NCI-H748 (cell line): ENCODE results near the gene RANGAP1.

Source experiments
- DNase-seq: peaks from one replicate; lab custom pipeline; 2025; ENCODE audit not compliant: unreplicated experiment; lab: John Stamatoyannopoulos, UW

RANGAP1 gene

DNA sequence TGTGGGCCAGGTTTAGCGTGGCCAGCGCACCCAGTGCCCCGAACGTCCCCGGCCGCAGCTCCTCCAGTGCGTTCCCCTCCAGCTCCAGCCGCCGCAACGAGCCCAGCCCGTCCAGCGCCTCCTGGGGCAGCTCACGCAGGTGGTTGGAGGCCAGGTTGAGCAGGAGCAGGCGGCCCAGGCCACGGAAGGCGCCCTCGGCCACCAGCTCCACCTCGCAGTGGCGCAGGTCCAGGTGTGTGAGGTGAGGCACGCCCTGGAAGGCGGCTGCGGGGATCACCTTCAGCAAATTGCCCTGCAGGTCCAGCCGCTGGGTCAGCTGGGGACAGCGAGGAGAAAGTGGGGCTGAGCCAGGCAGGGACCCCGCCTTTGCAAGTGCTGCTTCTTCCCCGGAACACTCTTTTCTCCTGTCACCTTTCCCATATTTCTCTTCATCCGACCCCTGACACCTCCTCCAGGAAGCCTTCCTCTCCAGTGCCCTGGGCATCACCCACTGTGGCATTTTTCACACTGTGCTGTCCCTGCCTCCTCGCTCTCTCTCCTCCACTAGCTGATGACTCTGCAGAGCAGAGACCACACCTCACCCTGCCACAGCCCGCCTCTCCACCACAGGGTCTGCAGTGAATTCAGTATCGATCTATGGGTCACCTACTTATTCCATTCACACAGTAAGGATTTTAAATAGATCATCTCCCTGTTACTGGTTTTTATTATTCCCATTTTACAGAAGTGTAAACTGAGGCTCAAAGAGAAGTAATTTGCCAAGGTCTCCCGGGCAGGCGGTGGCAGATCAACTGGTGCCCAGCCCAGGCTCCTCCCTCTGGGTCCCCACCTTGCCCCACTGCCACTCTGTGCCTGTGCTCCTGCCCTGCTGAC lies 47.2 kb downstream of the RANGAP1 start:
- no peak for DNase-seq

DNA sequence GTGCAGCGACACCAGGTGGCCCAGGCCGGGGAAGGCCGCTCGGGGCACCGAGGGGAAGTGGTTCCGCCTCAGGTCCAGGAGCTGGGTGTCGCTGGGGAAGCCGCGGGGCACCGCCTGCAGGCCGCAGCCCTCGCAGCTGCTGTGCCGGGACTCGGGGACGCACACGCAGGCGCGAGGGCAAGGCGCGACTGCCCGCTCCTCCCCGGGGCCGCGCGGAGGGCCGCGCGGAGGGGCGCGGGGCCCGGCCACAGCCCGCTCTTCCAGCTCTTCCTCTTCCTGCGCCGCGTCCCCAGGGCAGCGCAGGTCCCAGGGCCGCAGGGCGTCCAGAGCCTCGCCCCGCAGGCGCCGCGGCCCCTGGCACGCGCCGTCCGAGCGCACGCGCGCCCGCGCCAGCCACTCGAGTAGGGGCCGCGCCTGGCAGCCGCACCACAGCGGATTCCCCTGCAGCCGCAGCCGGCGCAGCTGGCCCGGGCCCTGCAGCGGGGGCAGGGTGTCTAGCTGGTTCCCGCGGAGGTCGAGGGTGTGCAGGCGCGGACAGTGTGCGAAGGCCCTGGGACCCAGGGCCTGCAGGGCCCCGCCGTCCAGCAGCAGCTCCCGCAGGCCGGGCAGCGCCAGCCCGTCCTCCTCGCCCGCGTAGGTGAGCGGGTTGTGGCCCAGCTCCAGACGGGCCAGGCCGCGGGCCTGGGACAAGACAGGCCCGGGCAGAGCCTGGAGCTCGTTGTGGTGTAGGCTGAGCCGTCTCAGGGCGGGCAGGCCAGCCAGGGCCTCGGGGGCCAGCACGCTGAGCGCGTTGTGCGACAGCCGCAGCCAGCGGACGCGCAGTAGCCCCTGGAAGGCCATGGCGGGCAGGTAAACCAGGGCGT lies 48.0 kb downstream of the RANGAP1 start:
- peak; percentile 71 for DNase-seq

DNA sequence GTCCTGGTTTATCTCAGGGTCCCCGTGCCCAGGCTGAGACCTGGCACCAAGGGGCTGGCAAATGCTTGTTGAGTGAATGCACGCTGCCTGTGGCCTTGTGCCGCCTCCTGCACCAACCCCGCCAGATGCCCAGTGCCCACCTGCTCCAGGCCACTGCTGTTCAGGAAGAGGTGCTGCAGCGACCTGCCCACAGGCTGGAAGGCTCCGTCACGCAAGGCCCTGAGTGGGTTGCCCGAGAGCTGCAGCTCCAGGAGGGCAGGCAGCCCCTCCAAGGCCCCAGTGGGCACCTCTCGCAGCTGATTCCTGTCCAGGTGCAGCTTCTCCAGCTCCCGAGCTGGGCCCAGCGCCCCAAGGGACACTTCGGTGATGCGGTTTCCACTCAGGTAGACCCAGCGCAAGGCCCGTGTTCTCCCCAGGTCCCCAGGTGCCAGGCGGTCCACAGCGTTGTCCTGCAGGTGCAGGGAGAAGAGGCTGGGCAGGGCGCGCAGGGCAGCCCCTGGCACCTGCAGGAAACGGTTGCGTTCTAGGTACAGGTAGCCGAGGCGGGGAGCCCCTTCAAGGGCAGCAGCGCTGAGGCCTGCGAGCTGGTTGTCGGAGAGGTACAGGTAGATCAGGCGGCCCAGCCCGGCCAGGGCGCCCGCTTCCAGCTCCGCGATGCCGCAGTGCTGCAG lies 48.8 kb downstream of the RANGAP1 start:
- no peak for DNase-seq

- no peak for DNase-seq
Measured at GRCh38 chr22:41234815-41235695, 50.9 kb downstream of the RANGAP1 start.

DNA sequence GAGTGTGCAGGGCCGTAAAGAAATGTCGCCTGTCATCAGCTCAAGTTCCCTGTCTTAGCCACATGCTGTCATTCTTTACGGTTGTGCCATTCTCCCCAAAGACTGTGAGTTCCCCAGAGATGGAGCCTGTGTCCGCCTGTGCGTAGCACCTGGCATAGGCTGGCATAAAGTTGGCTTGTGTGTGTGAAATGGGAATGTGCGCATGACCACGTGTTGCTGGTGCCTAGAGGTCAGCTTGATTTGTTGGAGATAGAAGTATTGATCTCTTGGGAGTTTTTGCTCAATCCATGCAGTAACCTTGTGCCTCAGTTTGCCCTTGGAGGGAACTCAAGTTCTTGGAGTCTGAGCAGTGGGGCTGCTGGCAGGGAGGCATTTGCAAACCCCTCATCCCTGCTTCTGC lies 54.6 kb downstream of the RANGAP1 start:
- no peak for DNase-seq

- DNase-seq, result no peak
Measured at GRCh38 chr22:41230401-41230785, 55.6 kb downstream of the RANGAP1 start.

- no peak for DNase-seq
Measured at GRCh38 chr22:41229730-41230400, 56.1 kb downstream of the RANGAP1 start.

- DNase-seq, result no peak
Measured at GRCh38 chr22:41229215-41229614, 56.8 kb downstream of the RANGAP1 start.

DNA sequence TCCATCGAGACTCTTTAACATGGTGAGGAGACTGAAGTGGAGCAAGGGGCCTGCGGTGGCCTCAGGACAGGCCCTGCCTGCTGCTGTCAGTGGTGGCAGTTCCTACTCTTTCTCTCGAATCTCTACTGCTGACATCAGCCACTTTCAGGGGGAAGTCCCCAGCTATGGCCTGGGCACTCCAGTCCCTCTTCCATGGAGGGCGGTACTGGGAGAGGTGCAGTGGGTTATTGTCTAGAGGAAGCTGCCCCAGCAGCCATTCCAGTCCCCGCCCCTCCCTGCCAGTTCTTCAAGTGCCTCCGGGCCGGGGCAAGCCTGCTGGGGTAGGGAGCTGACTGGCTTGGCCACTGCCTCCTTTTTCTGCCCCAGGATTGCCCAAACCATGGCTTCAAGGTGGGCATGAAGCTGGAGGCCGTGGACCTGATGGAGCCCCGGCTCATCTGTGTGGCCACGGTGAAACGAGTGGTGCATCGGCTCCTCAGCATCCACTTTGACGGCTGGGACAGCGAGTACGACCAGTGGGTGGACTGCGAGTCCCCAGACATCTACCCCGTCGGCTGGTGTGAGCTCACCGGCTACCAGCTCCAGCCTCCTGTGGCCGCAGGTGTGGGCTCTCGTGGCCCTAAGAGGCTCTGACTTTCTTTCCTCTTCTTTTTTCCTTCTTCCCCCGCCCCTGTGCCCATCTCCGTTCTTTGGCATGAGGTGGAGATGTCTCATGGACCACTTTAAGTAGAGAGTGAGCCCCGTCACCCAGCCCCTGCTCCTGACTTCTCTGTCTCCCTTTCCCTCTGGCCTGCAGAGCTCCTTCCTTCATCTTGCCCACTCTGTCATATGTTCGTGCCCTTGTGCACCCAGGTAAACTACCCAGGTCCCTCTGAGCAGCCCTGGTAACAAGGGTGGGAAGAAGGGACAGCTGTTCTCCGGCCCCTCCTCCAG lies 59.0 kb downstream of the RANGAP1 start:
- DNase-seq, result no peak

GRCh38 chr22:41223535-41223934 lies 62.5 kb downstream of the RANGAP1 start:
- DNase-seq, result no peak

DNA sequence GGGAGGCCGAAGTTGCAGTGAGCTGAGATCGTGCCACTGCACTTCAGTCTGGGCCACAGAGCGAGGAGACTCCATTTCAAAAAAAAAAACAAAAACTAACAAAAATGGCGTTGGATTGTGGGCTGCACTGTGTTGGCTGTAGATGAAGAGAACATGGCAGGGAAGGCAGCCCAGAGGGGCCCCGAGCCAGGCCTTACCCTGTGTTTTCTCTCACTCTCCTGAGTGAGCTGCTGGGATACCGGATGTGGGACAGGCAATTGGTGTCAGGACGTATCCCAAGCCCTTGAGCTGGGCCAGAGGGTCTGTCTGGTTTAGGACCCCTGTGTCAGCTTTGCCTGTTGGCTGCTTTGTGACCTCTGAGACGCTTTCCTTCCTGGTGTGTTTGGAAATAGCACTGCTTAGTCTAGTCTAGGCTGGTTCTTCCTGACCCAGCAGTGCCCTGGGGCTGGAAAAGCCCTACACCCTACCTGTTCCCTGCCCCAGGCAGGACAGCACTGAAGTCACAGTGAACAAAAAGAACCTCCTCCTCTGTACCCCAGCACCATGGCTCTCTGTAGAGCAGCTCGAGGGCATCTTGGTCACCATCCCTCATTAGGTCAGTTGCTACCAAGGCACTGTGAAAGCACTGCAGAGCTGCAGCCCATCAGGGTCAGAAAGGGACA lies 63.0 kb downstream of the RANGAP1 start:
- DNase-seq, result no peak

GRCh38 chr22:41217553-41218157 lies 68.3 kb downstream of the RANGAP1 start:
- DNase-seq, result no peak

DNA sequence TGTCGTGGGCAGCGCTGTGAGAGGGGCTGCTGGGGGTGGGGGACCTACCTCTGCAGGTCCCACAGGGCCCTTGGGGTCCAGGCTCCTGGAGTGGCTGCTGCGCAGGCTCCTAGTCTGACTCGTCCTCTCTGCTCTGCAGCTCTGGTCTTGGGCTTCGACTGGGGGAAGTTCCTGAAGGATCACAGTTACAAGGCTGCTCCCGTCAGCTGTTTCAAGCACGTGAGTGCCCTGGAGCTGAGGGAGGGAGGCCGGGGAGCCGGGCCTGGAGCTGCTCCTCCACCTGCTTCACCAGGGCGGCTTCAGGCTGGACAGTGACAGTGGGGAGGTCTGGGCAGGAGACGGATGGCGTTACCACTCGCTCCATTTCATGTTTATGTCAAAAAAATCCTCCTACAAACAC lies 69.0 kb downstream of the RANGAP1 start:
- no peak for DNase-seq

- DNase-seq, result no peak
Measured at GRCh38 chr22:41215926-41216325, 70.1 kb downstream of the RANGAP1 start.

DNA sequence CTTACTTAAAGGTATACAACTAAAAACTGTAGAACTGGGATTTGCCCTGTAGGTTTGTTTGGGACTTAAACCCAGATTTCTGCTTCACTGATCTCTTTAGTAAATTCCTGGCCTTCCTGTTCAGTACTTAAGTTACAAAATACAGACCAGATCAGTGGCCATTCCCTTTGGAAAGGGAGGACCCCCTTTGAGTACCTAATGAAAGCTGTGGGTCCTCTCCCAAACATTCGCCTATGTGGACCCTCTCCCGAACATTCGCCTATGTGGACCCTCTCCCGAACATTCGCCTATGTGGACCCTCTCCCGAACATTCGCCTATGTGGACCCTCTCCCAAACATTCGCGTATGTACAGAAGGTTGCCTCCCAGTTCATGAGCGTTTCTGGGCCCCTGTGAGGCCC lies 70.6 kb downstream of the RANGAP1 start:
- no peak for DNase-seq

- no peak for DNase-seq
Measured at GRCh38 chr22:41206719-41207118, 79.3 kb downstream of the RANGAP1 start.

GRCh38 chr22:41204992-41205900 lies 80.7 kb downstream of the RANGAP1 start, which contains the start of gene L3MBTL2:
Gene L3MBTL2 (plus strand): TSS chr22:41205312. CDS start chr22:41205363, 51 bp downstream.
- peak; percentile 99 for DNase-seq
